SK-N-SH (cell line): Measurements from ENCODE around the gene LIPT1. TPM values are rescaled to one million over a fixed set of nuclear protein-coding genes. Genes with fewer than 3 reads are reported as not detected.
A peak's percentile ranks its signal among the peaks of the same experiment; 100 is the strongest.

Experiments used
- CTCF ChIA-PET: fragments of 300-600, 350-600 bp; formaldehyde crosslinking; extraction: SDS; loops from one replicate; lab custom pipeline; 2021; lab: Yijun Ruan, JAX
- POLR2A ChIA-PET: fragments of 350-600 bp; sonication (Branson Sonifier 250); formaldehyde crosslinking; extraction: SDS; loops from one replicate; lab custom pipeline; 2020; ENCODE audit warnings: antibody characterized with exemption, inconsistent platforms; lab: Yijun Ruan, JAX
- DNase-seq: peaks from one replicate; pipeline ENCODE4 v3.0.0; 2012
- H2AFZ ChIP-seq: fragments of 200-600 bp; sonication (generic); 2 replicates; pipeline ENCODE4 v1.8.1; 2016; ENCODE audit warnings: antibody characterized with exemption, mild to moderate bottlenecking, low read depth
- H3F3A ChIP-seq: fragments of 200-600 bp; sonication (generic); replicated peaks from 2 replicates; pipeline ENCODE3; 2016; ENCODE audit warnings: antibody characterized with exemption, mild to moderate bottlenecking; ENCODE audit not compliant: insufficient read depth
- H3K27ac ChIP-seq, 2 experiments: fragments of 200-500 bp in 1 of 2; fragments of 200-600 bp in 1 of 2; sonication (Bioruptor generic) in 1 of 2; sonication (generic), shearing (Covaris generic) in 1 of 2; 2 replicates each; pipeline versions ENCODE4 v1.5.1 to v1.6.1; 2014 to 2016; ENCODE audit warnings: low read depth in 2 of 2, inconsistent platforms in 1 of 2, low read length in 1 of 2, mild to moderate bottlenecking in 1 of 2, mixed read lengths in 1 of 2
- H3K27me3 ChIP-seq: fragments of 200-600 bp; sonication (generic), shearing (Covaris generic); 2 replicates; pipeline ENCODE4 v1.6.1; 2016; ENCODE audit warnings: mixed run types; ENCODE audit not compliant: insufficient read depth
- H3K36me3 ChIP-seq, 2 experiments: fragments of 200-500 bp in 1 of 2; fragments of 200-600 bp in 1 of 2; sonication (Bioruptor generic) in 1 of 2; sonication (generic) in 1 of 2; replicated peaks in 1 of 2; 2 replicates each; pipeline versions ENCODE3 to v1.5.1; 2014 to 2016; ENCODE audit warnings: low read length in 1 of 2, mild to moderate bottlenecking in 1 of 2; ENCODE audit not compliant: insufficient read depth in 2 of 2, control insufficient read depth in 1 of 2
- H3K4me1 ChIP-seq, 2 experiments: fragments of 200-500 bp in 1 of 2; fragments of 200-600 bp in 1 of 2; sonication (Bioruptor generic) in 1 of 2; sonication (generic), shearing (Covaris generic) in 1 of 2; 2 replicates each; pipeline versions ENCODE4 v1.5.1 to v1.6.1; 2014 to 2016; ENCODE audit warnings: low read depth in 1 of 2, low read length in 1 of 2, mixed run types in 1 of 2; ENCODE audit not compliant: insufficient read depth in 2 of 2, control insufficient read depth in 1 of 2
- H3K4me2 ChIP-seq: fragments of 200-600 bp; sonication (generic), shearing (Covaris generic); 2 replicates; pipeline ENCODE4 v1.6.1; 2017; ENCODE audit warnings: mixed run types
- H3K4me3 ChIP-seq, 2 experiments: fragments of 200-500 bp in 1 of 2; fragments of 200-600 bp in 1 of 2; sonication (Bioruptor generic) in 1 of 2; sonication (generic), shearing (Covaris generic) in 1 of 2; 2 replicates each; pipeline versions ENCODE4 v1.5.1 to v1.8.1; 2014 to 2016; ENCODE audit warnings: low read depth in 2 of 2, inconsistent platforms in 1 of 2, low read length in 1 of 2, mild to moderate bottlenecking in 1 of 2, mixed read lengths in 1 of 2, moderate library complexity in 1 of 2
- H3K79me2 ChIP-seq: fragments of 200-600 bp; sonication (generic); 2 replicates; pipeline ENCODE4 v1.8.1; 2017; ENCODE audit warnings: mild to moderate bottlenecking; ENCODE audit not compliant: insufficient read depth
- H3K9ac ChIP-seq: fragments of 200-600 bp; sonication (generic); 2 replicates; pipeline ENCODE4 v1.6.1; 2017; ENCODE audit warnings: mixed run types
- H3K9me2 ChIP-seq: fragments of 200-600 bp; sonication (generic); 2 replicates; pipeline ENCODE4 v1.6.1; 2017; ENCODE audit warnings: mixed run types
- H3K9me3 ChIP-seq: fragments of 200-600 bp; sonication (generic); 2 replicates; pipeline ENCODE4 v1.6.1; 2017; ENCODE audit warnings: mixed run types, mild to moderate bottlenecking, moderate library complexity
- H4K20me1 ChIP-seq: fragments of 200-600 bp; sonication (generic); 2 replicates; pipeline ENCODE4 v1.6.1; 2017; ENCODE audit warnings: mild to moderate bottlenecking, mixed run types; ENCODE audit not compliant: insufficient read depth
- CHD2 ChIP-seq: fragments of 150-350 bp; IDR thresholded peaks from 2 replicates; pipeline ENCODE4 v1.6.1; 2018; ENCODE audit warnings: low read length; ENCODE audit not compliant: partially characterized antibody
- EP300 ChIP-seq, 2 experiments: IDR thresholded peaks; 2 replicates each; pipeline versions ENCODE4 v1.4.0 to v1.6.1; 2012; ENCODE audit warnings: borderline replicate concordance in 1 of 2, low read depth in 1 of 2, low read length in 1 of 2
- GATA2 ChIP-seq: sonication (generic); formaldehyde crosslinking; IDR thresholded peaks from 2 replicates; pipeline ENCODE4 v1.5.0; 2020; ENCODE audit warnings: mild to moderate bottlenecking, missing genetic modification reagents
- JUND ChIP-seq: IDR thresholded peaks from 2 replicates; pipeline ENCODE4 v1.4.0; 2012
- MEF2A ChIP-seq: IDR thresholded peaks from 2 replicates; pipeline ENCODE4 v1.4.0; 2012; ENCODE audit warnings: low read depth, borderline replicate concordance
- NFIC ChIP-seq: IDR thresholded peaks from 2 replicates; pipeline ENCODE4 v1.4.0; 2012; ENCODE audit warnings: borderline replicate concordance
- RAD21 ChIP-seq: IDR thresholded peaks from 2 replicates; pipeline ENCODE4 v1.6.1; 2012; ENCODE audit warnings: mild to moderate bottlenecking, low read length
- RCOR1 ChIP-seq: fragments of 150-350 bp; IDR thresholded peaks from 2 replicates; pipeline ENCODE4 v1.6.1; 2017; ENCODE audit warnings: antibody characterized with exemption, low read length
- RFX5 ChIP-seq: IDR thresholded peaks from 2 replicates; pipeline ENCODE4 v1.6.1; 2012; ENCODE audit warnings: mild to moderate bottlenecking, improper control_type of control experiment, low read length
- RXRA ChIP-seq: IDR thresholded peaks from 2 replicates; pipeline ENCODE4 v1.4.0; 2012; ENCODE audit warnings: low read depth, mild to moderate bottlenecking, borderline replicate concordance
- SMC3 ChIP-seq: IDR thresholded peaks from 2 replicates; pipeline ENCODE4 v1.6.1; 2012; ENCODE audit warnings: low read depth, low read length, improper control_type of control experiment
- TEAD4 ChIP-seq: IDR thresholded peaks from 2 replicates; pipeline ENCODE4 v1.4.0; 2012; ENCODE audit warnings: mild to moderate bottlenecking, borderline replicate concordance; ENCODE audit not compliant: insufficient read depth
- USF1 ChIP-seq: IDR thresholded peaks from 2 replicates; pipeline ENCODE4 v1.4.0; 2012; ENCODE audit warnings: low read depth, borderline replicate concordance
- WGBS: methylation state at CpG from one replicate; pipeline ENCODE4 v1.1.6; 2017; ENCODE audit warnings: low lambda C conversion rate; 5-methylcytosine and 5-hydroxymethylcytosine counted together
- polyA plus RNA-seq, 3 experiments: library from polyadenylated mRNA; depleted of rRNA; stranded (reverse); fragments of >200 nt; gene quantifications; 2 replicates each; pipeline ENCODE4 v1.2.3, GENCODE V29; 2012
- TF ChIP-seq, protein P1 (sequence below): fragments of 200-600 bp; sonication (generic); IDR thresholded peaks from 2 replicates; pipeline ENCODE4 v1.6.1; 2017; ENCODE audit warnings: antibody characterized with exemption, mild to moderate bottlenecking, moderate library complexity

LIPT1 gene
- polyA plus RNA-seq, 1 of the 3 experiments (the other 2 are of a cell fraction): 5.4 TPM

DNA sequence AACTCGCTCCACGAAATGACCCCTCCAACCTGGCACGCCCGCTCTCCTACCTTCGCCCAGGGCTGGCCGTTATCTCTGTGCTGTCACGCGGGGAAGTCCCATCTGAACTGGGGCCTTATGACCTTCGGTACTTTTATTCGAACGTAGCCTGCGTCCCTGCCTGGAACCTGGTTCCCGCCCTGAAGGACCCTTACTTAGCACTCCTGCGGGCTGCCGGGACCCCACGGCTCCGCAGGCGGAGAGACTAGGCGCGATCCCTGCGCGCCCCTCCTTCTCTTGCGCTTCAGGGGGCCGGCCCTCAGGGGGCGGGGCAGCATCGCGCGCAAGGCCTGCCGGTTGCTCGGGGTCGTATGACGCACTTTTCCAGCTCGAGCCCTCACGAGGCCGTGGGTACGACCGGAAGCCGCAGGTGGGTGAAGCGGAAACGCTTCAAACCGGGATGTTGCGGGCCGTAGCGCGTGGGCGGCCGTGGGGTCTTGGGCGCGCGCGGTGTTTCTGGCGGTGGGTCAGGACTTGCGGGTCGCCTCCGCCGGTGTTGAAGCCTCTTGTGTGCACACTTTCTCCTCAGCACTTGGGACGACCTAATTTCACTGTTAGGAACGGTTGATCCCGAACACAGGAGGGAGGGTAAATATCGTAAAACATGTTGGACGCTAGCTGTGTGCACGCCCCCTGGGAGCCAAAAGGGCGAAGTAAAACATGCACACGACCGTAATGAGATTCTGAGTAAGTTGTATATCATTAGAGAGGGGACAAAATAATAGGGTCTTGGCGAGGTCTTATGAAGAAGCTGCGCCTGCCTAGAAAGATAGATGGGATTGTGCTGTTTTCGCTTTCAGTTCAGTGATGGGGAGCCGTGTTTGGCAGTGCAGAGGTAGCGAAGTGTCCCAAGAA is at the start of gene LIPT1, which contains the start of gene TSGA10 (continued):
- TF ChIP-seq, protein P1, sequence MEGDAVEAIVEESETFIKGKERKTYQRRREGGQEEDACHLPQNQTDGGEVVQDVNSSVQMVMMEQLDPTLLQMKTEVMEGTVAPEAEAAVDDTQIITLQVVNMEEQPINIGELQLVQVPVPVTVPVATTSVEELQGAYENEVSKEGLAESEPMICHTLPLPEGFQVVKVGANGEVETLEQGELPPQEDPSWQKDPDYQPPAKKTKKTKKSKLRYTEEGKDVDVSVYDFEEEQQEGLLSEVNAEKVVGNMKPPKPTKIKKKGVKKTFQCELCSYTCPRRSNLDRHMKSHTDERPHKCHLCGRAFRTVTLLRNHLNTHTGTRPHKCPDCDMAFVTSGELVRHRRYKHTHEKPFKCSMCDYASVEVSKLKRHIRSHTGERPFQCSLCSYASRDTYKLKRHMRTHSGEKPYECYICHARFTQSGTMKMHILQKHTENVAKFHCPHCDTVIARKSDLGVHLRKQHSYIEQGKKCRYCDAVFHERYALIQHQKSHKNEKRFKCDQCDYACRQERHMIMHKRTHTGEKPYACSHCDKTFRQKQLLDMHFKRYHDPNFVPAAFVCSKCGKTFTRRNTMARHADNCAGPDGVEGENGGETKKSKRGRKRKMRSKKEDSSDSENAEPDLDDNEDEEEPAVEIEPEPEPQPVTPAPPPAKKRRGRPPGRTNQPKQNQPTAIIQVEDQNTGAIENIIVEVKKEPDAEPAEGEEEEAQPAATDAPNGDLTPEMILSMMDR: peak; percentile 42
- TF ChIP-seq EP300 (IDR thresholded peaks at IDR 0.05; ENCODE audit: borderline replicate concordance in 1 of 2, low read depth in 1 of 2, low read length in 1 of 2): no peak; a peak in 1 of 4 replicates
- no peak for TF ChIP-seq JUND
- TF ChIP-seq USF1: peak; percentile 48; the same call in 1 of the 2 replicates
- TF ChIP-seq MEF2A: no peak
- no peak; the same call in 1 of the 2 replicates for TF ChIP-seq GATA2 (CRISPR knock-in tag)
- TF ChIP-seq RAD21: no peak
- TF ChIP-seq SMC3: no peak
- TF ChIP-seq NFIC: no peak
- no peak for TF ChIP-seq TEAD4
- TF ChIP-seq CHD2: peak; percentile 69

GRCh38 chr2:99106913-99107312 is 47.9 kb upstream of the LIPT1 start:
- Histone ChIP-seq H3K9me2 (no peaks in the 10 kb centered on the region), H3K4me2 (no peak overlapping the region), H3K27ac (no peak overlapping the region), H4K20me1 (no peaks in the 10 kb centered on the region), H3F3A (no peaks in the 10 kb centered on the region), H3K9me3 (no peaks in the 10 kb centered on the region), H3K9ac (no peak overlapping the region), H2AFZ (no peak overlapping the region), H3K36me3 (no peaks in the 10 kb centered on the region), H3K27me3 (no peaks in the 10 kb centered on the region), H3K79me2 (no peaks in the 10 kb centered on the region), H3K4me3 (no peak overlapping the region), H3K4me1 (no peaks in the 10 kb centered on the region)
- no peak for DNase-seq
- TF ChIP-seq RAD21: no peak
- TF ChIP-seq RFX5: no peak
- no peak for TF ChIP-seq RCOR1
- no peak for TF ChIP-seq JUND
- no peak for TF ChIP-seq USF1
- TF ChIP-seq RXRA: no peak
- ChIA-PET CTCF (no interaction called here), POLR2A (no interaction called here)
- WGBS: 39% methylated on average over 2 of the region's 2 CpGs
